HepG2 (cell line): Measurements from ENCODE around the gene GTF2F2. TPM values are rescaled to one million over a fixed set of nuclear protein-coding genes. Genes with fewer than 3 reads are reported as not detected.

Experiments used
- ATAC-seq: fragments of 200-7000 bp; cut with Tn5 transposase; 3 replicates; pipeline ENCODE4 v1.9.1; 2020; ENCODE audit warnings: mild to moderate bottlenecking, moderate library complexity
- BruUV-seq: library from RNA; stranded (reverse); fragments of 400-500 nt; replicated peaks from 2 replicates; lab custom pipeline; 2021; lab: Mats Ljungman, UMichigan
- CTCF ChIA-PET: fragments of 300-600 bp; formaldehyde crosslinking; extraction: SDS; loops from one replicate; lab custom pipeline; 2021; ENCODE audit warnings: low total read pairs, inconsistent platforms, low intra/inter-chr PET ratio; lab: Yijun Ruan, JAX
- POLR2A ChIA-PET: fragments of 350-600 bp; sonication (Branson Sonifier 250); formaldehyde crosslinking; loops from one replicate; lab custom pipeline; 2020; ENCODE audit warnings: antibody characterized with exemption, inconsistent platforms; lab: Yijun Ruan, JAX
- DNase-seq: peaks from one replicate; pipeline ENCODE4 v3.0.0-alpha.2; 2015; ENCODE audit warnings: low spot score
- FAIRE-seq: peaks from 3 replicates; lab custom pipeline; 2011; peaks lifted over from hg19 to GRCh38; lab: Jason Lieb, UNC
- H2AFZ ChIP-seq: one replicate; pipeline ENCODE4 v1.6.1; 2011; ENCODE audit warnings: low read length, inconsistent platforms
- H3K27ac ChIP-seq: fragments of 300-600 bp; 3 replicates; pipeline ENCODE4 v1.8.0; 2011; ENCODE audit warnings: mixed run types, mild to moderate bottlenecking, mixed read lengths, low read length, inconsistent platforms; ENCODE audit not compliant: insufficient read depth; ENCODE audit errors: extremely low read length
- H3K27me3 ChIP-seq, 2 experiments: fragments of 200-600 bp in 1 of 2; 2 replicates in 1 of 2; 3 replicates in 1 of 2; pipeline versions ENCODE4 v1.6.0 to v1.8.0; 2011; ENCODE audit warnings: low read length in 2 of 2, mild to moderate bottlenecking in 2 of 2, moderate library complexity in 2 of 2, inconsistent platforms in 1 of 2; ENCODE audit not compliant: insufficient read depth in 2 of 2, control insufficient read depth in 1 of 2
- H3K36me3 ChIP-seq, 2 experiments: fragments of 200-600 bp in 1 of 2; replicated peaks in 1 of 2; 2 replicates in 1 of 2; 3 replicates in 1 of 2; pipeline versions ENCODE4 v1.5.1 to v1.8.0; 2011; ENCODE audit warnings: low read length in 2 of 2, inconsistent platforms in 1 of 2; ENCODE audit not compliant: insufficient read depth in 2 of 2, control insufficient read depth in 1 of 2
- H3K4me1 ChIP-seq: 2 replicates; pipeline ENCODE4 v1.5.1; 2012; ENCODE audit warnings: low read length, inconsistent platforms; ENCODE audit not compliant: insufficient read depth
- H3K4me2 ChIP-seq: 2 replicates; pipeline ENCODE4 v1.6.0; 2011; ENCODE audit warnings: low read depth, low read length, inconsistent platforms
- H3K4me3 ChIP-seq, 3 experiments: fragments of 200-600 bp in 1 of 3; sonication (generic), shearing (Covaris generic) in 1 of 3; replicated peaks in 1 of 3; 2 replicates each; pipeline ENCODE4 v1.5.1; 2011 to 2016; ENCODE audit warnings: low read length in 3 of 3, inconsistent platforms in 2 of 3, low read depth in 2 of 3, mild to moderate bottlenecking in 2 of 3, control low read depth in 1 of 3, mixed read lengths in 1 of 3; ENCODE audit not compliant: insufficient read depth in 1 of 3
- H3K79me2 ChIP-seq: one replicate; pipeline ENCODE4 v1.6.1; 2011; ENCODE audit warnings: low read length, inconsistent platforms; ENCODE audit not compliant: insufficient read depth
- H3K9ac ChIP-seq: 2 replicates; pipeline ENCODE4 v1.6.0; 2011; ENCODE audit warnings: mild to moderate bottlenecking, low read depth, low read length, inconsistent platforms; ENCODE audit not compliant: insufficient read depth
- H3K9me3 ChIP-seq: 2 replicates; pipeline ENCODE4 v1.5.1; 2012; ENCODE audit warnings: mild to moderate bottlenecking, low read length
- H4K20me1 ChIP-seq: 2 replicates; pipeline ENCODE4 v1.6.0; 2011; ENCODE audit warnings: inconsistent platforms, mild to moderate bottlenecking, low read length, moderate library complexity; ENCODE audit not compliant: insufficient read depth
- ARNT ChIP-seq: fragments of 450-650 bp; IDR thresholded peaks from 2 replicates; pipeline ENCODE4 v1.6.1; 2017
- HNRNPLL ChIP-seq: fragments of 200-400 bp; formaldehyde crosslinking; IDR thresholded peaks from 2 replicates; pipeline ENCODE4 v1.6.1; 2017; ENCODE audit warnings: mild to moderate bottlenecking, low read depth, low read length; ENCODE audit not compliant: poor library complexity, severe bottlenecking
- HNRNPUL1 ChIP-seq: fragments of 200-400 bp; formaldehyde crosslinking; IDR thresholded peaks from 2 replicates; pipeline ENCODE4 v1.6.1; 2017; ENCODE audit warnings: low read depth, mild to moderate bottlenecking, low read length, moderate library complexity
- MAFG ChIP-seq: sonication (generic); formaldehyde crosslinking; IDR thresholded peaks from 2 replicates; pipeline ENCODE4 v1.5.1; 2020; ENCODE audit warnings: mild to moderate bottlenecking, missing genetic modification reagents
- RCOR2 ChIP-seq: IDR thresholded peaks from 2 replicates; pipeline ENCODE4 v1.6.1; 2016; ENCODE audit warnings: missing biosample characterization, missing genetic modification reagents
- SOX13 ChIP-seq, 3 experiments: fragments of 450-650 bp in 1 of 3; sonication (generic) in 1 of 3; formaldehyde crosslinking in 1 of 3; IDR thresholded peaks in 2 of 3; conservative IDR thresholded peaks in 1 of 3; 2 replicates each; pipeline versions ENCODE4 v1.5.0 to v1.6.1; 2016 to 2020; ENCODE audit warnings: antibody characterized with exemption in 1 of 3, mild to moderate bottlenecking in 1 of 3, missing compliant biosample characterization in 1 of 3, missing genetic modification reagents in 1 of 3, moderate library complexity in 1 of 3
- TCF12 ChIP-seq, 2 experiments: fragments of 450-650 bp in 1 of 2; sonication (generic) in 1 of 2; formaldehyde crosslinking in 1 of 2; IDR thresholded peaks; 2 replicates each; pipeline versions ENCODE4 v1.6.1 to v1.8.0; 2017 to 2022; ENCODE audit warnings: antibody characterized with exemption in 1 of 2, mild to moderate bottlenecking in 1 of 2, missing genetic modification reagents in 1 of 2, moderate library complexity in 1 of 2
- TGIF2 ChIP-seq: IDR thresholded peaks from 2 replicates; pipeline ENCODE4 v1.6.1; 2016; ENCODE audit warnings: control low read depth, missing compliant biosample characterization
- ZFP36L2 ChIP-seq: sonication (generic); formaldehyde crosslinking; IDR thresholded peaks from 2 replicates; pipeline ENCODE4 v1.4.0; 2020; ENCODE audit warnings: missing genetic modification reagents
- ZNF235 ChIP-seq: sonication (generic); formaldehyde crosslinking; IDR thresholded peaks from 2 replicates; pipeline ENCODE4 v1.8.1; 2023; ENCODE audit warnings: mild to moderate bottlenecking, missing genetic modification reagents, borderline replicate concordance
- ZNF264 ChIP-seq: sonication (generic); formaldehyde crosslinking; IDR thresholded peaks from 2 replicates; pipeline ENCODE4 v1.4.0; 2020; ENCODE audit warnings: missing genetic modification reagents
- ZNF282 ChIP-seq: fragments of 450-650 bp; IDR thresholded peaks from 2 replicates; pipeline ENCODE4 v1.6.1; 2018; ENCODE audit not compliant: partially characterized antibody
- ZNF451 ChIP-seq: sonication (generic); formaldehyde crosslinking; IDR thresholded peaks from 2 replicates; pipeline ENCODE4 v1.5.0; 2020; ENCODE audit warnings: mild to moderate bottlenecking, missing genetic modification reagents
- WGBS: methylation state at CpG from one replicate; pipeline ENCODE4 v1.1.6; 2017; ENCODE audit warnings: low lambda C conversion rate; 5-methylcytosine and 5-hydroxymethylcytosine counted together
- in situ Hi-C: cut with HindIII; loops from 2 replicates; pipeline ENCODE4 v1.10.0; 2017; ENCODE audit warnings: low pct_unique_long_range_greater_than_20kb; ENCODE audit not compliant: extremely low pct_ligation_motif_present
- intact Hi-C: fragments of 100-400 bp; cut with micrococcal nuclease; formaldehyde crosslinking; loops from one replicate; pipeline ENCODE4 v1.10.0; 2022; ENCODE audit not compliant: unreplicated experiment
- polyA plus RNA-seq, 8 experiments: library from polyadenylated mRNA; depleted of rRNA in 3 of 8; stranded (reverse) in 7 of 8; unstranded in 1 of 8; fragments of >200 nt; fragmentation: Illumina TruSeq in 4 of 8; extraction: Trizol in 4 of 8; gene quantifications; 2 replicates each; pipeline versions ENCODE4 v1.2.1 to v1.2.3, GENCODE V29; 2011 to 2016; ENCODE audit warnings: low read depth in 4 of 8, missing spikeins in 1 of 8, mixed read lengths in 1 of 8; ENCODE audit not compliant: insufficient read depth in 1 of 8
- total RNA-seq, 5 experiments: library from RNA; depleted of rRNA; stranded (reverse); fragments of >200 nt; fragmentation: Illumina TruSeq; extraction: Trizol; gene quantifications; 2 replicates each; pipeline ENCODE4 v1.2.3, GENCODE V29; 2016; ENCODE audit warnings: low read depth in 1 of 5
- TF ChIP-seq, protein P1 (sequence below): IDR thresholded peaks from 2 replicates; pipeline ENCODE4 v1.6.1; 2012; ENCODE audit warnings: low read depth, low read length, improper control_type of control experiment
- TF ChIP-seq, protein P2 (sequence below): sonication (generic); formaldehyde crosslinking; IDR thresholded peaks from 2 replicates; pipeline ENCODE4 v1.8.0; 2022; ENCODE audit warnings: mild to moderate bottlenecking, missing genetic modification reagents, moderate library complexity

The GTF2F2 gene
- total and polyA plus RNA-seq, 2 of the 13 experiments (the other 11 are each of a cell fraction or from before 2014, with no cell fraction given): 10.6 to 32.8 TPM

DNA sequence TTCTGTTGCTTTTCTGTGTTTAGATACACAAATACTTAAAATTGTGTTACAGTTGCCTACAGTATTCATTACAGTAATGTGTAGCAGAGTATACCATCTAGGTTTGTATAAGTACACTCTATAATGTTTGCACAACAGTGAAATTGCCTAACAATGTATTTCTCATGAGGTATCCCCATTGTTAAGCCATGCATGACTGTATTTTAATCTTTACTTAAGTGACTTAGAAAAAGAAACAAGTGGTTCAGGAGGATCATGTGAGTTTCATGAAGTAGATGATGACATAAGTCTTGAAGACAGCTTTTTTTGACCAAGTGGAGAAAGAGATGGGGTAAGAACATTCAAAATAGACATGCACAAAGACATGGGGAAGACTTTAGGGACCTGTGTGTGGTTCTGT is 88.9 kb downstream of the GTF2F2 start:
- BruUV-seq: no TSS peak
- Histone ChIP-seq H3K79me2 (no peaks in the 10 kb centered on the region), H4K20me1 (no peaks in the 10 kb centered on the region), H3K9me3 (no peaks in the 10 kb centered on the region), H3K4me2 (no peak overlapping the region), H3K9ac (no peak overlapping the region), H3K4me1 (no peaks in the 10 kb centered on the region), H3K27me3 (no peaks in the 10 kb centered on the region), H2AFZ (no peak overlapping the region), H3K36me3 (peaks cover 2 to 19% of the 10 kb centered on the region in 2 experiments; a peak in 3 of 5 replicates), H3K4me3 (no peak overlapping the region), H3K27ac (no peak overlapping the region)
- in situ Hi-C loops (no loop called here), intact Hi-C loops (no loop called here)
- TF ChIP-seq, protein P1, sequence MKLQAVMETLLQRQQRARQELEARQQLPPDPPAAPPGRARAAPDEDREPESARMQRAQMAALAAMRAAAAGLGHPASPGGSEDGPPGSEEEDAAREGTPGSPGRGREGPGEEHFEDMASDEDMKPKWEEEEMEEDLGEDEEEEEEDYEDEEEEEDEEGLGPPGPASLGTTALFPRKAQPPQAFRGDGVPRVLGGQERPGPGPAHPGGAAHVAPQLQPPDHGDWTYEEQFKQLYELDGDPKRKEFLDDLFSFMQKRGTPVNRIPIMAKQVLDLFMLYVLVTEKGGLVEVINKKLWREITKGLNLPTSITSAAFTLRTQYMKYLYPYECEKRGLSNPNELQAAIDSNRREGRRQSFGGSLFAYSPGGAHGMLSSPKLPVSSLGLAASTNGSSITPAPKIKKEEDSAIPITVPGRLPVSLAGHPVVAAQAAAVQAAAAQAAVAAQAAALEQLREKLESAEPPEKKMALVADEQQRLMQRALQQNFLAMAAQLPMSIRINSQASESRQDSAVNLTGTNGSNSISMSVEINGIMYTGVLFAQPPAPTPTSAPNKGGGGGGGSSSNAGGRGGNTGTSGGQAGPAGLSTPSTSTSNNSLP: no peak
- no peak for TF ChIP-seq ZNF235 (CRISPR knock-in tag)
- TF ChIP-seq ARNT: no peak
- no peak for TF ChIP-seq SOX13 (IDR thresholded peaks at IDR 0.05)
- peak in 1 of 2 experiments; percentile 30; a peak in 1 of 4 replicates for TF ChIP-seq SOX13 (CRISPR knock-in tag; conservative IDR thresholded peaks at IDR 0.05 in 1 of 2, IDR thresholded peaks at IDR 0.05 in 1 of 2)
- ChIA-PET CTCF (no interaction called here), POLR2A (no interaction called here)
- DNase-seq: no peak
- FAIRE-seq: no peak
- ATAC-seq: no peak

DNA sequence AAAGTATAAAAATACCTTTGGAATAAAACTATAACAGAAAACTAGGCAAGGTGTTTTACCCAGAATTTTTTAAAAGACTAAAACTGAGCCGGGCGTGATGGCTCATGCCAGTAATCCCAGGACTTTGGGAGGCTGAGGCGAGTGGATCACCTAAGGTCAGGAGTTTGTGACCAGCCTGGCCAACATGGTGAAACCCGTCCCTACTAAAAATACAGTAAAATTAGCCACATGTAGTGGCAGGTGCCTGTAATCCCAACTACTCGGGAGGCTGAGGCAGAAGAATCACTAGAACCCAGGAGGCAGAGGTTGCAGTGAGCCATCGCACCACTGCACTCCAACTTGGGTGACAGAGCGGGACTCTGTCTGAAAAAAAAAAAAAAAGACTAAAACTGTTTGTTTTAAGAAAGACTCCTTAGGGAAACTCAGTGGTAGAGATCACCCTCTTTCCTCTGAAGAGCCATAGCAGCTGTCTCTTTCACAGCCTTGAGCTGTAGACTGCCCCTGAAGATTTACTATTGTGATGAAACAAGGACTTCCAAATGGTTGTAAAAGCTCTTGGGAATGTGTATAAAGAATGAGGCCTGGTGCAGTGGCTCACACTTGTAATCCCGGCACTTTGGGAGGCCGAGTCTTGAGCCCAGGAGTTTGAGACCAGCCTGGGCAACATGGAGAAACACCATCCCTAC is 95.2 kb downstream of the GTF2F2 start:
- no TSS peak for BruUV-seq
- Histone ChIP-seq H4K20me1 (no peaks in the 10 kb centered on the region), H3K4me3 (no peak overlapping the region), H3K9ac (no peak overlapping the region), H3K27me3 (no peaks in the 10 kb centered on the region), H3K27ac (no peak overlapping the region), H3K79me2 (no peaks in the 10 kb centered on the region), H3K9me3 (no peaks in the 10 kb centered on the region), H3K4me1 (peaks cover 27% of the 10 kb centered on the region), H2AFZ (no peak overlapping the region), H3K36me3 (peaks cover 0 to under 1% of the 10 kb centered on the region in 2 experiments; a peak in 1 of 5 replicates), H3K4me2 (no peak overlapping the region)
- intact Hi-C loops (no loop called here), in situ Hi-C loops (no loop called here)
- FAIRE-seq: no peak
- WGBS: 96% methylated on average over 9 of the region's 9 CpGs
- POLR2A ChIA-PET: no interaction called here
- no peak for ATAC-seq
- CTCF ChIA-PET: no interaction called here
- no peak for DNase-seq
- TF ChIP-seq ZNF282: no peak
- TF ChIP-seq, protein P2, sequence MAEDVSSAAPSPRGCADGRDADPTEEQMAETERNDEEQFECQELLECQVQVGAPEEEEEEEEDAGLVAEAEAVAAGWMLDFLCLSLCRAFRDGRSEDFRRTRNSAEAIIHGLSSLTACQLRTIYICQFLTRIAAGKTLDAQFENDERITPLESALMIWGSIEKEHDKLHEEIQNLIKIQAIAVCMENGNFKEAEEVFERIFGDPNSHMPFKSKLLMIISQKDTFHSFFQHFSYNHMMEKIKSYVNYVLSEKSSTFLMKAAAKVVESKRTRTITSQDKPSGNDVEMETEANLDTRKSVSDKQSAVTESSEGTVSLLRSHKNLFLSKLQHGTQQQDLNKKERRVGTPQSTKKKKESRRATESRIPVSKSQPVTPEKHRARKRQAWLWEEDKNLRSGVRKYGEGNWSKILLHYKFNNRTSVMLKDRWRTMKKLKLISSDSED (CRISPR knock-in tag): no peak
- no peak for TF ChIP-seq MAFG
- TF ChIP-seq RCOR2: no peak
- no peak for TF ChIP-seq ZFP36L2
- no peak for TF ChIP-seq TGIF2
- no peak for TF ChIP-seq TCF12 (IDR thresholded peaks at IDR 0.05)
- TF ChIP-seq TCF12 (CRISPR knock-in tag; IDR thresholded peaks at IDR 0.05): no peak
- no peak for TF ChIP-seq HNRNPUL1
- no peak for TF ChIP-seq HNRNPLL
- no peak for TF ChIP-seq ZNF451 (CRISPR knock-in tag)
- TF ChIP-seq ZNF264: no peak
